ENCODE results near the gene MS4A4A. TPM values are rescaled to one million over a fixed set of nuclear protein-coding genes. Genes with fewer than 3 reads are reported as not detected.
A peak's percentile ranks its signal among the peaks of the same experiment; 100 is the strongest.

Gene MS4A4A
- total and polyA plus RNA-seq, 2 of the 4 experiments (the other 2 are of a cell fraction) = not detected

DNA sequence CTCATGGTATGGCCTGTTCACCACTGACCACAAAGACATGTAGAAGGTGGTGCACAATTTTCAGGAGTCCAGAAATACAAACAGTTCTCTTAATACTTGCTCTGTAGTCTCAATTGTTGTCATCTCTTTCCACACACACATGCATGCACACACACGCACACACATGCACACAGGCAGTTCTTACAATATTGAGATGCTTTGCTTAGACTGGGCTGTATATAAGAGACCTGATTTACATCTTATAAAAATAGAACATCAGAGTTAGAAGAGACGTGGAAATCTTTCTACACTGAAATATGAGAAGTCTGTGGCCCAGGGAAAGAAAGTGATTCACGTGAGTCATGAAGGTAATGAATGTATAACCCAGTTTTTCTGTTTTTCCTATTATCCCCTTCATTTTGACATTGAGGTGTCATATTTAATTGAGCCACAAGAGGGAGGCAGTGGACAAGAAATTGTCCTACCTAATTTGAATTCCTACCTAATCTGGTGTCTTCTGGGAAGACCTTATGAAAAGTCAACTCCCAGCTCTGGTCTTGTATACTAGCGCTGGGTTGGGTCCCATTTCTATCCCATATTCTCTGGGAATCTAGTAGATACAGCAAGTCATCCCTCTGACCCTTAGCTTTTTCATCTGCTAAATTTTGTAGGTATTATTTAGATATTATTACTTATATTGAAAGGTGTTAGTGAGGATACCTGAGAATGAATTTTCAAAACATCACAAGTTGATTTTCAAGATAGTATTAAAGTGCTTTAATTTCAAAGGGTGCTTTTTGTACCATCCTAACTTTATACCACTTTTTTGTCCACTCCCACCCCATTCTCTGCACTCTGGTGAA lies 14.9 kb upstream of the MS4A4A start:
- no peak overlapping the region for H3K4ac ChIP-seq (ENCODE audit: low read depth, low read length)
- no peak overlapping the region for H2BK15ac ChIP-seq (ENCODE audit: low read depth, low read length)
- no peak overlapping the region for H2BK120ac ChIP-seq (ENCODE audit: low read depth, low read length)
- H3K18ac ChIP-seq (ENCODE audit: low read depth, low read length) = no peak overlapping the region
- BruUV-seq (replicated peaks) = no TSS peak
- H4K91ac ChIP-seq (ENCODE audit: insufficient read depth, low read depth, low read length) = no peak overlapping the region
- DNase-seq = peak; percentile 7
- H2AK5ac ChIP-seq (ENCODE audit: low read depth, low read length) = no peak overlapping the region
- no peaks in the 10 kb centered on the region for H3K79me1 ChIP-seq (ENCODE audit: low read depth in 1 of 2, low read length in 2 of 2)
- no peaks in the 10 kb centered on the region for H3K27me3 ChIP-seq (ENCODE audit: control insufficient read depth, insufficient read depth, low read length)
- dilution Hi-C loops (cut with HindIII; ENCODE audit: low sequenced_read_pairs, unreplicated experiment) (no loop called here), intact Hi-C loops (cut with micrococcal nuclease) (loop anchor here (10.0 kb wide), 2 partner anchors 349 to 441 kb away; no protein-coding TSS in a partner anchor), in situ Hi-C loops (cut with MboI; ENCODE audit: low sequenced_read_pairs) (no loop called here)
- CTCF ChIA-PET = interaction anchor here (1.0 kb wide), 1 partner anchor 14 kb away, joined by 3 read pairs; no protein-coding TSS in a partner anchor
- no peaks in the 10 kb centered on the region for H3K9me3 ChIP-seq (ENCODE audit: control insufficient read depth, insufficient read depth, low read length)
- no peak overlapping the region for H2BK20ac ChIP-seq (ENCODE audit: low read depth, low read length)
- no peak overlapping the region for H2BK5ac ChIP-seq (ENCODE audit: low read depth, low read length, poor library complexity, severe bottlenecking)
- no peak overlapping the region for H3K4me3 ChIP-seq (ENCODE audit: insufficient read depth, low read depth, low read length)
- H3K56ac ChIP-seq (ENCODE audit: extremely low read depth, insufficient read depth, low read length) = no peak overlapping the region
- H3K36me3 ChIP-seq (ENCODE audit: control insufficient read depth, insufficient read depth, low read length) = no peaks in the 10 kb centered on the region
- no peak overlapping the region for H2AFZ ChIP-seq (replicated peaks; ENCODE audit: low read length, poor library complexity)
- no peak overlapping the region for H3K9ac ChIP-seq (ENCODE audit: low read depth, low read length)
- H4K8ac ChIP-seq (ENCODE audit: low read depth in 2 of 2, low read length in 2 of 2) = no peak overlapping the region
- no peak overlapping the region for H3K14ac ChIP-seq (replicated peaks; ENCODE audit: low read depth, low read length)
- H2AK9ac ChIP-seq (replicated peaks; ENCODE audit: low read depth, low read length, poor library complexity) = no peak overlapping the region
- POLR2A ChIA-PET (ENCODE audit: unreplicated experiment) = no interaction called here
- no peaks in the 10 kb centered on the region for H3K4me1 ChIP-seq (ENCODE audit: control insufficient read depth, insufficient read depth, low read length)
- no peak overlapping the region for H3K23ac ChIP-seq (ENCODE audit: low read depth, low read length)
- ATAC-seq (ENCODE audit: low read depth) = peak; percentile 42; the same call in 1 of the 2 replicates
- H4K5ac ChIP-seq (ENCODE audit: low read depth, low read length) = no peak overlapping the region
- no peak overlapping the region for H3K4me2 ChIP-seq (ENCODE audit: low read depth, low read length)
- H4K20me1 ChIP-seq (ENCODE audit: insufficient read depth, low read length) = no peaks in the 10 kb centered on the region
- H3K27ac ChIP-seq (ENCODE audit: insufficient read depth, low read length) = no peak overlapping the region
- H3K9me1 ChIP-seq (ENCODE audit: insufficient read depth, low read length) = no peaks in the 10 kb centered on the region
- no peak for TF ChIP-seq RCOR1 (IDR thresholded peaks at IDR 0.05; ENCODE audit: insufficient replicate concordance, low read length)
- TF ChIP-seq RAD21 (IDR thresholded peaks at IDR 0.05; ENCODE audit: low read length) = peak; percentile 44
- TF ChIP-seq, protein P1, sequence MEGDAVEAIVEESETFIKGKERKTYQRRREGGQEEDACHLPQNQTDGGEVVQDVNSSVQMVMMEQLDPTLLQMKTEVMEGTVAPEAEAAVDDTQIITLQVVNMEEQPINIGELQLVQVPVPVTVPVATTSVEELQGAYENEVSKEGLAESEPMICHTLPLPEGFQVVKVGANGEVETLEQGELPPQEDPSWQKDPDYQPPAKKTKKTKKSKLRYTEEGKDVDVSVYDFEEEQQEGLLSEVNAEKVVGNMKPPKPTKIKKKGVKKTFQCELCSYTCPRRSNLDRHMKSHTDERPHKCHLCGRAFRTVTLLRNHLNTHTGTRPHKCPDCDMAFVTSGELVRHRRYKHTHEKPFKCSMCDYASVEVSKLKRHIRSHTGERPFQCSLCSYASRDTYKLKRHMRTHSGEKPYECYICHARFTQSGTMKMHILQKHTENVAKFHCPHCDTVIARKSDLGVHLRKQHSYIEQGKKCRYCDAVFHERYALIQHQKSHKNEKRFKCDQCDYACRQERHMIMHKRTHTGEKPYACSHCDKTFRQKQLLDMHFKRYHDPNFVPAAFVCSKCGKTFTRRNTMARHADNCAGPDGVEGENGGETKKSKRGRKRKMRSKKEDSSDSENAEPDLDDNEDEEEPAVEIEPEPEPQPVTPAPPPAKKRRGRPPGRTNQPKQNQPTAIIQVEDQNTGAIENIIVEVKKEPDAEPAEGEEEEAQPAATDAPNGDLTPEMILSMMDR (conservative IDR thresholded peaks at IDR 0.05; ENCODE audit: low read depth, low read length) = peak; percentile 61
- no peak for TF ChIP-seq RFX5 (IDR thresholded peaks at IDR 0.05; ENCODE audit: low read depth, low read length)
- no peak for TF ChIP-seq CEBPB (IDR thresholded peaks at IDR 0.05; ENCODE audit: low read depth, low read length)
- 0 out of 2 replicates have a peak, but pooled peaks have one; percentile 15 for TF ChIP-seq SMC3 (IDR thresholded peaks at IDR 0.05; ENCODE audit: low read depth, low read length)
- TF ChIP-seq MXI1 (IDR thresholded peaks at IDR 0.05; ENCODE audit: borderline replicate concordance, low read depth, low read length) = no peak
- no peak for TF ChIP-seq FOS (IDR thresholded peaks at IDR 0.05; ENCODE audit: low read depth, low read length)
- no CpG with 5 or more reads among the region's 4 CpGs for WGBS, 2 experiments (ENCODE audit: extremely low coverage in 2 of 2, insufficient read length in 1 of 2)

All from IMR-90 (cell line).